Measurements from ENCODE around the gene PFDN6.
"Not testable (repeated sequence)": the region's sequence is repeated elsewhere in the genome, so short reads cannot be mapped to it uniquely, and the experiment has no call there.

PFDN6 gene

DNA sequence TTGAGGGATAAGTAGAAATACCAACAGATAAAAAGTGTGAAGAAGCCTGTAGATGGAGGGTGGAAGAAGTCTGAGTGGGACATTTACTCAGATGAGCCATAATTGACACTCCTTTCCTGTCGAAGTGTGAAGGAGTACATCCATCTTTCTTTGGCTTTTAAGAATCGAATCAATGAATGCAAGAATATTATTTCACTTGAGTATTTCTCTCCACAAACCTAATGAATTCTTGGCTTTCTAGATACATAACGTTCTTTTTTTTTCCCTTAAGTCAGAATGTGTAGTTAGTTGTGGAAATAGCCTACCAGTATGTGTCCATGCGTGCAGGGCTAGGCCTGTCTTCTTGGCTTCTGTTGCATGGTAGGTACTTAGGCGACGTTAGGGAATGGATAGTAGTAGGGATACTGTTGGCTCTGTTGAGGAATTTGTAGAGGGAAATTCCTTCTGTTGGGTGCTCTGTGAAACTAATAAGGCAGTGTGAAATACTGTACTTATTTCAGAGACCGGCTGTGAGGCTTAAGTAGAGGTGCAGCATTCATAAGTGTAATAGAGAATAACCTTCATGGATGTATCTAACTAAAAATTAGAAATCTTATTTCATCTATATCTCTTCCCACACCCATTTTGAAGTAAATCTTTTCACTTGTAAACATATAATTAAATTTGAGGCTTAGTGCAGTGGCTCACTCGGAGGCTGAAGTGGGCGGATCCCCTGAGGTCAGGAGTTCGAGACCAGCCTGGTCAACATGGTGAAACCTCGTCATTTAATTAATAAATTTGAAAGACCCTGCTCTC is 16.1 kb upstream of the PFDN6 start:
- TF ChIP-seq TCF4 (CRISPR knock-in tag; IDR thresholded peaks at IDR 0.05; ENCODE audit: borderline replicate concordance) (no peak), TSHZ2 (CRISPR knock-in tag; IDR thresholded peaks at IDR 0.05) (no peak), PATZ1 (CRISPR knock-in tag; IDR thresholded peaks at IDR 0.05; ENCODE audit: borderline replicate concordance) (no peak), TOX (CRISPR knock-in tag; IDR thresholded peaks at IDR 0.05; ENCODE audit: borderline replicate concordance) (no peak), SNAI2 (CRISPR knock-in tag; IDR thresholded peaks at IDR 0.05) (no peak), ZFP30 (CRISPR knock-in tag; IDR thresholded peaks at IDR 0.05) (no peak), BACH2 (CRISPR knock-in tag; IDR thresholded peaks at IDR 0.05; ENCODE audit: borderline replicate concordance) (no peak), CSDC2 (CRISPR knock-in tag; IDR thresholded peaks at IDR 0.05) (no peak), RARB (CRISPR knock-in tag; IDR thresholded peaks at IDR 0.05) (no peak), OSR1 (CRISPR knock-in tag; IDR thresholded peaks at IDR 0.05) (no peak), ISL1 (CRISPR knock-in tag; IDR thresholded peaks at IDR 0.05) (no peak), ZNF565 (CRISPR knock-in tag; conservative IDR thresholded peaks at IDR 0.05; ENCODE audit: low read depth) (no peak), ARNTL (CRISPR knock-in tag; IDR thresholded peaks at IDR 0.05; ENCODE audit: borderline replicate concordance, low read depth) (no peak), ZC3H10 (CRISPR knock-in tag; IDR thresholded peaks at IDR 0.05) (no peak)
- TF ChIP-seq, protein P1, sequence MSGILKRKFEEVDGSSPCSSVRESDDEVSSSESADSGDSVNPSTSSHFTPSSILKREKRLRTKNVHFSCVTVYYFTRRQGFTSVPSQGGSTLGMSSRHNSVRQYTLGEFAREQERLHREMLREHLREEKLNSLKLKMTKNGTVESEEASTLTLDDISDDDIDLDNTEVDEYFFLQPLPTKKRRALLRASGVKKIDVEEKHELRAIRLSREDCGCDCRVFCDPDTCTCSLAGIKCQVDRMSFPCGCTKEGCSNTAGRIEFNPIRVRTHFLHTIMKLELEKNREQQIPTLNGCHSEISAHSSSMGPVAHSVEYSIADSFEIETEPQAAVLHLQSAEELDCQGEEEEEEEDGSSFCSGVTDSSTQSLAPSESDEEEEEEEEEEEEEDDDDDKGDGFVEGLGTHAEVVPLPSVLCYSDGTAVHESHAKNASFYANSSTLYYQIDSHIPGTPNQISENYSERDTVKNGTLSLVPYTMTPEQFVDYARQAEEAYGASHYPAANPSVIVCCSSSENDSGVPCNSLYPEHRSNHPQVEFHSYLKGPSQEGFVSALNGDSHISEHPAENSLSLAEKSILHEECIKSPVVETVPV (CRISPR knock-in tag; IDR thresholded peaks at IDR 0.05): no peak
- no peak for ATAC-seq

- TF ChIP-seq, protein P1 (CRISPR knock-in tag; IDR thresholded peaks at IDR 0.05): no peak
- no peak for TF ChIP-seq OSR1 (CRISPR knock-in tag; IDR thresholded peaks at IDR 0.05)
- no peak for TF ChIP-seq PPARA (CRISPR knock-in tag; IDR thresholded peaks at IDR 0.05; ENCODE audit: borderline replicate concordance)
- TF ChIP-seq TOX (CRISPR knock-in tag; IDR thresholded peaks at IDR 0.05; ENCODE audit: borderline replicate concordance): no peak
- no peak for TF ChIP-seq ZC3H10 (CRISPR knock-in tag; IDR thresholded peaks at IDR 0.05)
- no peak for TF ChIP-seq BACH2 (CRISPR knock-in tag; IDR thresholded peaks at IDR 0.05; ENCODE audit: borderline replicate concordance)
- TF ChIP-seq GLIS3 (CRISPR knock-in tag; IDR thresholded peaks at IDR 0.05): no peak
- no peak for TF ChIP-seq ZNF70 (CRISPR knock-in tag; IDR thresholded peaks at IDR 0.05)
- no peak for TF ChIP-seq TCF4 (CRISPR knock-in tag; IDR thresholded peaks at IDR 0.05; ENCODE audit: borderline replicate concordance)
- ATAC-seq: no peak
Observed at GRCh38 chr6:33273924-33274902, 15.2 kb upstream of the PFDN6 start.

GRCh38 chr6:33275795-33276580 is 13.4 kb upstream of the PFDN6 start:
- not testable (repeated sequence) for ATAC-seq
